Activated T-helper 1 cell treated with anti-CD3 and anti-CD28 coated beads, Interleukin-2, amount 50 U/mL, for 16 hours (primary cell): ENCODE results near the gene GMDS.
"Not testable (repeated sequence)": the region's sequence is repeated elsewhere in the genome, so short reads cannot be mapped to it uniquely, and the experiment has no call there.

ENCODE experiments used
- DNase-seq, 2 donors: peaks; one replicate each; pipeline ENCODE4 v3.0.0-alpha.2; 2020; ENCODE audit warnings: low read depth in 1 of 2, low spot score in 1 of 2

Gene GMDS

GRCh38 chr6:1870251-1870650 lies 375.2 kb downstream of the GMDS start:
- no peak for DNase-seq

DNA sequence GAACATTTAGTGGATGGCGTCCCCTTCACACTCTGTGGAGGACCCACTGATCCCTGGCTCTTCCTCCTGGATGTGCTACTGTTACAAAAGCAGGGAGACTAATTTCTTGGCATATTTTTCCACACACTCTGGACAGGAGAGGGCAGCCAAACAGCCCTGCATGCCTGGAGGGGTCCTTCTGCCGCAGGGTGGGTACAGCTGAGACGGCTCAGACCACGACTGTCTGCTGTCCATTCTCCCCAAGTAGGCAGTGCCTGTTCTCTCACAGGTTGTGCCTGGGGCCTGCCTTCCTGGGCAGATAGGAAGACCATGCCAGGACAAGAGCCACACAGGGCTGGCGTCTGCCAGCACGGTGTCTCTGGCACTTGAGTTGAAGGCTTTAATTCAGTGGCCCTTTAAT lies 375.6 kb downstream of the GMDS start:
- no peak for DNase-seq

DNA sequence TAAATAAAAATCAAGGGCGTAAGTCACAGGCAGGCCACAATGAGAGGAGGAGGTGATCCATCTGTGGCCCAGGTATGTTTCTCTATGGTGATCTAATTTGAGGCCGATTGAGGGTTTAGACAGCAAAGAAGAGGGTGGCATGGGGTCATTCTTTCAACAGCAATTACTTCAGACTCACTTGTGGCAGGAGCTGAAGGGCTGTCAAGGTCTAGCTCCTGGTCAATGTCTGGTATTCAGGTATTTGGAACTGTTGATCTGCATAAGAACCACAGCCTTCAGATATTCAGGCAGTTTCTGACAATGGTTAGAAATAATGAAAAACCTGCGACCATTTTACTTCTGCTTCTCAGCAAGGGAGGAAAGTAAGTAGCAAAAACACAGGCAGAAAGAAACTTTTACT lies 376.1 kb downstream of the GMDS start:
- DNase-seq, result no peak

- no peak for DNase-seq
Observed at GRCh38 chr6:1868561-1869261, 376.7 kb downstream of the GMDS start.

- no peak for DNase-seq
Observed at GRCh38 chr6:1867197-1867596, 378.2 kb downstream of the GMDS start.

GRCh38 chr6:1865585-1865984 lies 379.8 kb downstream of the GMDS start:
- no peak for DNase-seq

GRCh38 chr6:1864496-1864895 lies 380.9 kb downstream of the GMDS start:
- no peak for DNase-seq

DNA sequence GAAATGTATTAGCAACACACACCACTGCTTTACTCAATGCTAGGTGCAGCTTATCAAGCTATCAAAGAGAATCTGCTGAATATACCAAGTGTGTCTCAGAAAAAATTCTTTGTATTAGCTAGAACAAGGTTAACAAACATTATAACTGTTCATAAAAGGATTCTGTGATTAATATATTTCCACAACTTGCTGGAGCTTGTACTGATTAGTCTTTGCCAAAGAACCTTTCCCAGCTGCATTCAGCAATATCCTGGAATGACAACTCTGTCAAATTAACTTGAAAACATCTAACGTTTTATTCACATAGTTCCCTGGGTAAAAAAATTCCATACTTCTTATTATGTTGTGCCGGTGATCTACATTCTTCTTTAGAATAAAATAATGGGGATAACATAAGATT lies 383.0 kb downstream of the GMDS start:
- DNase-seq, result no peak

- DNase-seq, result no peak
Observed at GRCh38 chr6:1860756-1861348, 384.6 kb downstream of the GMDS start.

DNA sequence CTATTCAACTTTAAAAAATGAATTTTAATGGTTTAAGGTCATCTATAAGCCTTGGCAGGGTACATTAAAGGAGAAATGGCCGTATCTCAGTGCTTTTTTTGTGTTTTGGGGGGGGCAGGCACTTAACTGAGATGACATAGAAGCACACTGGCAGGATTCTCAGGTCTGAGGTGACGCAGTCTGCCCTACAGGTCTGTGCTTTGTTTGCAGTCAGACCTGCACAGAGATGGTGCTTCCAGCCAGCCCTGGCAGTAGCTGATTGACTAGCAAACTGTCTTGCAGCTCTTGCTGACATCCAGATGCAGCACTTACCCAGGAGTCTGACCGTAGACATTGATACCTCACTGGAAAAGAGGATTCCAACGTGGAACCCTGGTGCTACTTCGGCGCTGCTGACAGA lies 386.5 kb downstream of the GMDS start:
- no peak for DNase-seq

DNA sequence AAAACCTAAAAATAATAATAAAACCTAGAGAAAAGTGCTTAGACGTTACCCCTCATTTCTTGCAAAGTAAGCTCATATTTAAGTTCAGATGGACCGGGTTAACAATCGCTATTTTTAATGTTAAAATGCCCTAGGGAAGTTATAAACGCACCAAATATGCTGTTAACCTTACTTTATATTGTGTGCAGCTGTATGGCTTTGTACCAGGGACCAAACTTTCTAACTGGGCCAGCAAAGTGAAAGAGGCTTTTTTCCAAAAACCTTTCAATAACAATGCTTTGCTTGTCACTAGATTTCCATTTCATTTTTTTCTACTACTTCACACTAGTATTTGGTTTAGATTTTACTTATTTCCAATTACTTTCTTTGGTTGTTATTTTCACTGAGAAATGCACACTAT lies 387.2 kb downstream of the GMDS start:
- DNase-seq, result no peak

GRCh38 chr6:1856381-1856780 lies 389.0 kb downstream of the GMDS start:
- DNase-seq, result no peak

DNA sequence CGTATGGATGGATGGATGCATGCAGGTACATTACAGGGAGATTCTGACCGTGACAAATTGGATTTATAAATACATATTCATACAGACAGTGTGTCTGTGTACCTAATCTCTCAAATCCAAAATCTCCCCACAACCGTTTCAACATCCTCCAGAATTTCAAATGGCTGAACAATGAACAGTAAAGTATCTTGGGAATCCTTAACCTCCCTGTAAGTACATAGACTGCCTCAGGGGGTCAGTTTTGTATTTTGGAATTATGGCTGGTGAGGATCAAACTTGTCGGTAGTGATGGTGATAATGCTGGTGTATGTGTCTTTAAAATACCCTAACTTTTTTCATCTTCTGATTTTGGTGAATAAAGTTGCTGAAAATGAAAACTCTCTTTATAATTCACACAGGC lies 389.5 kb downstream of the GMDS start:
- DNase-seq, result no peak

- no peak for DNase-seq
Observed at GRCh38 chr6:1854296-1854695, 391.1 kb downstream of the GMDS start.

GRCh38 chr6:1853761-1854160 lies 391.6 kb downstream of the GMDS start:
- DNase-seq, result no peak

- DNase-seq, result no peak
Observed at GRCh38 chr6:1851681-1852456, 393.5 kb downstream of the GMDS start.

GRCh38 chr6:1850840-1851157 lies 394.6 kb downstream of the GMDS start:
- DNase-seq, result no peak

DNA sequence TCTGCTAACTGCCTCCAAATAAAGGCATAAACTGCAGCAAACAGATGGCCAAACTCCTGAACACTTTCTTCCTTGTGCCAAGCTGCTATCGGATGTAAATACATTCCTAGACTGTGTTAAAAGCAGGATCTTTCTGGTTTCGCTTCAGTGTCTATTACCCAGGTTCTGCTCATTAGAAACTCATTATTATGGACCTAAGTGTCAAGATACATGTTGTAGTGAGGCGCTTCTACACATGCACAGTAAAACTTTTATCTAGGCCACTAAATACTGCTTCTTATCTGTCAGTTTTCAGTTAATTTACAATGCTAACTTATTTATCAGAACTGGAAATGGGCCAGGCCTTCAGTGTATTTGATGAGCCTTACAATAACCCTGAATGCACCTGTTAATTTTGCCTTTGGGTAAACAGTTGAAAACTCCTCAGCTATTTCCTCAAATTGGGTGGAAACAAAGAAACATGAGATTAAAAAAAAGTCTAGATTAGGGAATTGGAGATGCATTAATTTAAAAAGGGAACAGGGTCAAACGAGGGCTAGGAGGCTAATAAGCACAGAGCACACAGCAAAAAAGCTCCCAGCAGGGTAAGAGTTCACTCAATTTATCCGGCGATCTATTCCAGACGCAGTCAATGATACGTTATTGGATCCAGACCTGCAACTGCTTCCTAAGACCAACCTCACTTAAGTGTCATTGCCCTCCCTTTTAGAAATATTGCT lies 395.1 kb downstream of the GMDS start:
- no peak for DNase-seq

- no peak for DNase-seq
Observed at GRCh38 chr6:1849691-1850090, 395.7 kb downstream of the GMDS start.

DNA sequence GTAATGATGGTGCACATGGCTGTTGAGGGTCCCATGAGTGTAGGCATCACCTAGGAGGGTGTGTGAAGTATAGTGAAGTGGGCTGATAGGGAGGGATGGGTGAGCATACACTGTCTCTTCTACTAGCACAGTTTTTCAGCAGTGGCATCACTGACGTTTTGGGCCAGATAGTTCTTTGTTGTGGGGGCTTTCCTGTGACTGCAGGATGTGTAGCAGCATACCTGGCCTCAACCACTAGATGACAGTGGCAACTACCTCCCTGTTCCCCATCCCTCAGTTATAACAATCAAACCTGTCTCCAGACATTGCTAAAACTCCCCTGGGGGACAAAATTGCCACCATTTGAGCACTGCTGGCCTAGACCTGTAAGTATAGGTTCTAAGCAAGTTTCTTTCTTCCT lies 396.7 kb downstream of the GMDS start:
- DNase-seq, result no peak

GRCh38 chr6:1846611-1847010 lies 398.8 kb downstream of the GMDS start:
- DNase-seq, result no peak

- DNase-seq, result not testable (repeated sequence)
Observed at GRCh38 chr6:1845543-1845942, 399.9 kb downstream of the GMDS start.
